GM23338 (cell line): ENCODE results near the gene RAD51B. TPM values are rescaled to one million over a fixed set of nuclear protein-coding genes. Genes with fewer than 3 reads are reported as not detected.

ENCODE experiments used
- ATAC-seq: fragments of 200-7000 bp; cut with Tn5 transposase; 3 replicates; pipeline ENCODE4 v1.9.1; 2020
- DNase-seq: peaks from one replicate; pipeline ENCODE4 v3.0.0-alpha.2; 2015; ENCODE audit warnings: low spot score
- H2AFZ ChIP-seq: fragments of 200-600 bp; sonication (generic); 2 replicates; pipeline ENCODE4 v1.8.0; 2016; ENCODE audit warnings: antibody characterized with exemption, mild to moderate bottlenecking, moderate library complexity
- H3F3A ChIP-seq: fragments of 200-600 bp; sonication (generic); replicated peaks from 2 replicates; pipeline ENCODE4 v1.8.0; 2017; ENCODE audit warnings: antibody characterized with exemption, mixed run types, low read depth
- H3K27ac ChIP-seq: fragments of 200-600 bp; sonication (generic); 2 replicates; pipeline ENCODE4 v1.6.1; 2016; ENCODE audit warnings: low read depth
- H3K27me3 ChIP-seq: fragments of 200-600 bp; sonication (generic); 2 replicates; pipeline ENCODE4 v1.8.0; 2016; ENCODE audit warnings: mild to moderate bottlenecking, mixed run types, moderate library complexity; ENCODE audit not compliant: insufficient read depth
- H3K36me3 ChIP-seq: fragments of 200-600 bp; sonication (generic); 2 replicates; pipeline ENCODE4 v1.8.0; 2016; ENCODE audit warnings: mild to moderate bottlenecking; ENCODE audit not compliant: insufficient read depth
- H3K4me1 ChIP-seq: fragments of 200-600 bp; sonication (generic); 2 replicates; pipeline ENCODE4 v1.8.0; 2016; ENCODE audit warnings: mild to moderate bottlenecking, moderate library complexity; ENCODE audit not compliant: insufficient read depth
- H3K4me2 ChIP-seq: fragments of 200-600 bp; sonication (generic); 2 replicates; pipeline ENCODE4 v1.7.1; 2017; ENCODE audit warnings: mixed run types
- H3K4me3 ChIP-seq: fragments of 200-600 bp; sonication (generic); 2 replicates; pipeline ENCODE4 v1.6.1; 2016; ENCODE audit warnings: mixed run types
- H3K79me2 ChIP-seq: fragments of 200-600 bp; sonication (generic); replicated peaks from 2 replicates; pipeline ENCODE4 v1.8.0; 2017; ENCODE audit warnings: mild to moderate bottlenecking; ENCODE audit not compliant: insufficient read depth
- H3K9me2 ChIP-seq: fragments of 200-600 bp; sonication (generic); 2 replicates; pipeline ENCODE4 v1.8.0; 2017; ENCODE audit not compliant: insufficient read depth
- H4K20me1 ChIP-seq: fragments of 200-600 bp; sonication (generic); replicated peaks from 2 replicates; pipeline ENCODE4 v1.8.0; 2017; ENCODE audit warnings: mild to moderate bottlenecking; ENCODE audit not compliant: insufficient read depth
- H3K27ac Mint-ChIP-seq: 2 replicates; pipeline ENCODE4 v1.8.0; 2020; ENCODE audit warnings: inconsistent platforms, mild to moderate bottlenecking, moderate library complexity, mixed read lengths
- H3K27me3 Mint-ChIP-seq: 3 replicates; pipeline ENCODE4 v1.8.0; 2022; ENCODE audit warnings: low read depth, mild to moderate bottlenecking, moderate library complexity, mixed read lengths, inconsistent platforms; ENCODE audit not compliant: insufficient read depth, poor library complexity
- H3K36me3 Mint-ChIP-seq: 3 replicates; pipeline ENCODE4 v1.8.0; 2021; ENCODE audit warnings: low read depth, mild to moderate bottlenecking, inconsistent platforms, moderate library complexity, mixed read lengths
- H3K4me1 Mint-ChIP-seq: 3 replicates; pipeline ENCODE4 v1.8.0; 2020; ENCODE audit warnings: mild to moderate bottlenecking, inconsistent platforms, mixed read lengths
- H3K4me3 Mint-ChIP-seq: 3 replicates; pipeline ENCODE4 v1.8.0; 2021; ENCODE audit warnings: moderate library complexity, mild to moderate bottlenecking, inconsistent platforms, mixed read lengths
- H3K9me3 Mint-ChIP-seq: 3 replicates; pipeline ENCODE4 v1.8.0; 2020; ENCODE audit warnings: moderate library complexity, mild to moderate bottlenecking, inconsistent platforms, mixed read lengths
- CREB1 ChIP-seq: fragments of 250-450 bp; sonication (Bioruptor Pico); IDR thresholded peaks from 2 replicates; pipeline ENCODE4 v1.5.0; 2020; ENCODE audit warnings: low read depth, mild to moderate bottlenecking, moderate library complexity
- EZH2 ChIP-seq: fragments of 200-600 bp; sonication (generic); IDR thresholded peaks from one replicate; pipeline ENCODE4 v1.8.0; 2017; ENCODE audit warnings: antibody characterized with exemption, mild to moderate bottlenecking, low read depth; ENCODE audit not compliant: unreplicated experiment
- EZH2phosphoT487 ChIP-seq: fragments of 200-600 bp; sonication (generic); IDR thresholded peaks from one replicate; pipeline ENCODE4 v1.8.1; 2018; ENCODE audit warnings: antibody characterized with exemption; ENCODE audit not compliant: unreplicated experiment
- JUNB ChIP-seq: IDR thresholded peaks from one replicate; pipeline ENCODE4 v1.6.1; 2016; ENCODE audit warnings: antibody characterized with exemption; ENCODE audit not compliant: unreplicated experiment
- NANOG ChIP-seq: IDR thresholded peaks from 2 replicates; pipeline ENCODE4 v1.6.1; 2016; ENCODE audit warnings: antibody characterized with exemption, borderline replicate concordance
- POLR2AphosphoS5 ChIP-seq: IDR thresholded peaks from 2 replicates; pipeline ENCODE4 v1.6.1; 2016; ENCODE audit warnings: antibody characterized with exemption, low read depth
- STAT1 ChIP-seq: IDR thresholded peaks from one replicate; pipeline ENCODE4 v1.6.1; 2016; ENCODE audit warnings: antibody characterized with exemption; ENCODE audit not compliant: unreplicated experiment
- ZNF114 ChIP-seq: fragments of 250-450 bp; sonication (Bioruptor Pico); IDR thresholded peaks from 2 replicates; pipeline ENCODE4 v1.5.0; 2020; ENCODE audit warnings: mild to moderate bottlenecking, moderate library complexity
- ZNF331 ChIP-seq: fragments of 250-450 bp; sonication (Bioruptor Pico); IDR thresholded peaks from 2 replicates; pipeline ENCODE4 v1.5.0; 2020; ENCODE audit warnings: low read depth, mild to moderate bottlenecking, moderate library complexity
- polyA plus RNA-seq: library from polyadenylated mRNA; unstranded; fragments of >200 nt; fragmentation: Nextera tagmentation; extraction: Ambion mirVana; gene quantifications from 2 replicates; pipeline ENCODE4 v1.2.1, GENCODE V29; 2016
- total RNA-seq: library from RNA; depleted of rRNA; stranded (reverse); fragments of >200 nt; shearing (Covaris generic); gene quantifications from 2 replicates; pipeline ENCODE4 v1.2.3, GENCODE V29; 2014
- TF ChIP-seq, protein P1 (sequence below): IDR thresholded peaks from one replicate; pipeline ENCODE4 v1.6.1; 2018; ENCODE audit warnings: antibody characterized with exemption; ENCODE audit not compliant: unreplicated experiment
- TF ChIP-seq, protein P2 (sequence below): IDR thresholded peaks from 2 replicates; pipeline ENCODE4 v1.6.1; 2016; ENCODE audit warnings: antibody characterized with exemption

The RAD51B gene
- total and polyA plus RNA-seq, 2 experiments from 2014 or later, result 15.7 to 29.1 TPM

DNA sequence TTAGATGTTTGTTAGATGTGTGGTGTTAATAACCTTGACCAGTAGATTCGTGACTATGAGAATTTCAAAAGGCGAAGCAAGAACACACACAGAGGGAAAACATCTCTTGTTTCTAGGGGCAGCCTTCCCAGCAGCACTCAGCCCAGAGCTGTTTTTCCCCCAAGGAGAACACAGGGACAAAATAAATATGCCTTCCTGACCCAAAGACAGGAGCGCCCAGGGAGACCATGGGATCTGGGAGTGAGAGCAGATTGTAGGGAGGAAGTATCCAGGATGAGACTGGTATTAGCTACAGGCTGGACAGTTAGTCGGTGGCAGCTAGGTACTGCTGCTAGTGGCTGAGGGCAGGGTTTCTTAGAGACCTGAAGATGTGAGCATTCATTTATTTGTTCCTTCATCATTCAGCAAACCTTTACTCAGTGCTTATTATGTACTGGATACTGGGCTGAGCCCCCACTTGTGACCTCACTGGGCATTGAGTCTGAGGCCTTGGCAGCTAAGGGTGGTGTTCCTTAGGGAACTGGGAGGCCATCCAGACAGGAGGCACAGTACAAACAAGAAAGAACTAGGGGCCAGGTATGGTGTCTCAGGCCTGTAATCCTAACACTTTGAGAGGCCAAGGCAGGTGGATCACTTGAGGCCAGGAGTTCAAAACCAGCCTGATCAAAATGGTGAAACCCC lies 503.5 kb downstream of the RAD51B start:
- H4K20me1 ChIP-seq, result no peaks in the 10 kb centered on the region
- H3K27me3 ChIP-seq, result no peaks in the 10 kb centered on the region
- ATAC-seq, result no peak
- no peak for DNase-seq
- H3F3A ChIP-seq, result no peaks in the 10 kb centered on the region
- H3K4me2 ChIP-seq, result no peak overlapping the region
- no peaks in the 10 kb centered on the region for H3K9me3 Mint-ChIP-seq
- no peak overlapping the region for H3K4me3 ChIP-seq
- H3K4me1 Mint-ChIP-seq, result peaks cover 15% of the 10 kb centered on the region; the same call in 2 of the 3 replicates
- no peak overlapping the region for H3K27ac ChIP-seq
- H3K9me2 ChIP-seq, result peaks cover 3% of the 10 kb centered on the region; the same call in 1 of the 2 replicates
- no peak overlapping the region for H3K4me3 Mint-ChIP-seq
- peaks cover 6% of the 10 kb centered on the region for H3K27me3 Mint-ChIP-seq
- H2AFZ ChIP-seq, result no peak overlapping the region
- no peaks in the 10 kb centered on the region for H3K36me3 ChIP-seq
- H3K36me3 Mint-ChIP-seq, result no peaks in the 10 kb centered on the region
- TF ChIP-seq ZNF331 (CRISPR knock-in tag), result no peak
- TF ChIP-seq, protein P1, sequence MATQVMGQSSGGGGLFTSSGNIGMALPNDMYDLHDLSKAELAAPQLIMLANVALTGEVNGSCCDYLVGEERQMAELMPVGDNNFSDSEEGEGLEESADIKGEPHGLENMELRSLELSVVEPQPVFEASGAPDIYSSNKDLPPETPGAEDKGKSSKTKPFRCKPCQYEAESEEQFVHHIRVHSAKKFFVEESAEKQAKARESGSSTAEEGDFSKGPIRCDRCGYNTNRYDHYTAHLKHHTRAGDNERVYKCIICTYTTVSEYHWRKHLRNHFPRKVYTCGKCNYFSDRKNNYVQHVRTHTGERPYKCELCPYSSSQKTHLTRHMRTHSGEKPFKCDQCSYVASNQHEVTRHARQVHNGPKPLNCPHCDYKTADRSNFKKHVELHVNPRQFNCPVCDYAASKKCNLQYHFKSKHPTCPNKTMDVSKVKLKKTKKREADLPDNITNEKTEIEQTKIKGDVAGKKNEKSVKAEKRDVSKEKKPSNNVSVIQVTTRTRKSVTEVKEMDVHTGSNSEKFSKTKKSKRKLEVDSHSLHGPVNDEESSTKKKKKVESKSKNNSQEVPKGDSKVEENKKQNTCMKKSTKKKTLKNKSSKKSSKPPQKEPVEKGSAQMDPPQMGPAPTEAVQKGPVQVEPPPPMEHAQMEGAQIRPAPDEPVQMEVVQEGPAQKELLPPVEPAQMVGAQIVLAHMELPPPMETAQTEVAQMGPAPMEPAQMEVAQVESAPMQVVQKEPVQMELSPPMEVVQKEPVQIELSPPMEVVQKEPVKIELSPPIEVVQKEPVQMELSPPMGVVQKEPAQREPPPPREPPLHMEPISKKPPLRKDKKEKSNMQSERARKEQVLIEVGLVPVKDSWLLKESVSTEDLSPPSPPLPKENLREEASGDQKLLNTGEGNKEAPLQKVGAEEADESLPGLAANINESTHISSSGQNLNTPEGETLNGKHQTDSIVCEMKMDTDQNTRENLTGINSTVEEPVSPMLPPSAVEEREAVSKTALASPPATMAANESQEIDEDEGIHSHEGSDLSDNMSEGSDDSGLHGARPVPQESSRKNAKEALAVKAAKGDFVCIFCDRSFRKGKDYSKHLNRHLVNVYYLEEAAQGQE, result no peak
- TF ChIP-seq STAT1, result no peak
- no peak for TF ChIP-seq JUNB
- TF ChIP-seq ZNF114 (CRISPR knock-in tag), result no peak
- TF ChIP-seq, protein P2, sequence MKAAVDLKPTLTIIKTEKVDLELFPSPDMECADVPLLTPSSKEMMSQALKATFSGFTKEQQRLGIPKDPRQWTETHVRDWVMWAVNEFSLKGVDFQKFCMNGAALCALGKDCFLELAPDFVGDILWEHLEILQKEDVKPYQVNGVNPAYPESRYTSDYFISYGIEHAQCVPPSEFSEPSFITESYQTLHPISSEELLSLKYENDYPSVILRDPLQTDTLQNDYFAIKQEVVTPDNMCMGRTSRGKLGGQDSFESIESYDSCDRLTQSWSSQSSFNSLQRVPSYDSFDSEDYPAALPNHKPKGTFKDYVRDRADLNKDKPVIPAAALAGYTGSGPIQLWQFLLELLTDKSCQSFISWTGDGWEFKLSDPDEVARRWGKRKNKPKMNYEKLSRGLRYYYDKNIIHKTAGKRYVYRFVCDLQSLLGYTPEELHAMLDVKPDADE, result no peak
- no peak for TF ChIP-seq EZH2phosphoT487
- no peak for TF ChIP-seq POLR2AphosphoS5
- H3K79me2 ChIP-seq, result no peaks in the 10 kb centered on the region
- H3K4me1 ChIP-seq, result no peaks in the 10 kb centered on the region
- no peak overlapping the region for H3K27ac Mint-ChIP-seq

DNA sequence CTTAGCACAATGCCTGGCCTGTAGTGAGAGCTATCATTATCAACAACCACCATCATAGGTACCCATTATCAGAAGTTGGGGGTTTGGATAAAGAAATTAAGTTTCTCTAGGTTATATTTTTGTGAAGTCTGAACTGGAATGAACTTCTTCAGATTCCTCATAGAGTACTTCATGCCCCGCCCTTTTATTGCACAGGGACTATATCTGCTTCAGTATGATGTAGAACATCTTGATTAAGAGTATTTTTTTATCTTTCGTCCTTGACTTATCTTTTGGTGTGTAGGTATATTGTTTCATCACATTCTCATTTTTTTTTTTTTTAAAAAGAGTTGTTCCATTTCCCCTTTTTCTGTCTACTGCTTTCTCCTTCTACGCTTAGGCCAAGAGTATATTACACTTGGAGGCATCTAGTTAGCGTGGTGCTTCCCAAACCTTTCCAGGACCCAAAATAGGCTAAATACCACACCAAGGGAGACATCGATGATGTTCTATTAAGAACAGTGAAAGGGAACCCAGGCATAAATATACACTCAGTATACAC lies 505.8 kb downstream of the RAD51B start:
- H3K27me3 Mint-ChIP-seq, result peaks cover 4% of the 10 kb centered on the region
- H3K9me3 Mint-ChIP-seq, result no peaks in the 10 kb centered on the region
- no peaks in the 10 kb centered on the region for H3K36me3 Mint-ChIP-seq
- Histone ChIP-seq H3K27me3 (no peaks in the 10 kb centered on the region), H3K27ac (no peak overlapping the region), H3K4me2 (no peak overlapping the region), H3K4me1 (no peaks in the 10 kb centered on the region), H3F3A (no peaks in the 10 kb centered on the region), H2AFZ (no peak overlapping the region), H4K20me1 (no peaks in the 10 kb centered on the region), H3K36me3 (no peaks in the 10 kb centered on the region), H3K4me3 (no peak overlapping the region), H3K9me2 (peaks cover 3% of the 10 kb centered on the region; the same call in 1 of the 2 replicates), H3K79me2 (no peaks in the 10 kb centered on the region)
- ATAC-seq, result no peak
- no peak overlapping the region for H3K4me3 Mint-ChIP-seq
- H3K4me1 Mint-ChIP-seq, result peaks cover 5% of the 10 kb centered on the region; the same call in 2 of the 3 replicates
- DNase-seq, result no peak
- no peak overlapping the region for H3K27ac Mint-ChIP-seq
- TF ChIP-seq, protein P1, result no peak
- TF ChIP-seq JUNB (no peak), STAT1 (no peak), EZH2 (no peak), ZNF114 (CRISPR knock-in tag) (no peak), NANOG (no peak), POLR2AphosphoS5 (no peak), CREB1 (CRISPR knock-in tag) (no peak), EZH2phosphoT487 (no peak)
- TF ChIP-seq, protein P2, result no peak
